Smooth muscle cell of the brain vasculature (primary cell): ENCODE results near the gene ORM1.
A peak's percentile ranks its signal among the peaks of the same experiment; 100 is the strongest.

Experiments
- DNase-seq: peaks from one replicate; pipeline ENCODE4 v3.0.0-alpha.2; 2012; ENCODE audit warnings: low read depth, low spot score

Gene ORM1

DNA sequence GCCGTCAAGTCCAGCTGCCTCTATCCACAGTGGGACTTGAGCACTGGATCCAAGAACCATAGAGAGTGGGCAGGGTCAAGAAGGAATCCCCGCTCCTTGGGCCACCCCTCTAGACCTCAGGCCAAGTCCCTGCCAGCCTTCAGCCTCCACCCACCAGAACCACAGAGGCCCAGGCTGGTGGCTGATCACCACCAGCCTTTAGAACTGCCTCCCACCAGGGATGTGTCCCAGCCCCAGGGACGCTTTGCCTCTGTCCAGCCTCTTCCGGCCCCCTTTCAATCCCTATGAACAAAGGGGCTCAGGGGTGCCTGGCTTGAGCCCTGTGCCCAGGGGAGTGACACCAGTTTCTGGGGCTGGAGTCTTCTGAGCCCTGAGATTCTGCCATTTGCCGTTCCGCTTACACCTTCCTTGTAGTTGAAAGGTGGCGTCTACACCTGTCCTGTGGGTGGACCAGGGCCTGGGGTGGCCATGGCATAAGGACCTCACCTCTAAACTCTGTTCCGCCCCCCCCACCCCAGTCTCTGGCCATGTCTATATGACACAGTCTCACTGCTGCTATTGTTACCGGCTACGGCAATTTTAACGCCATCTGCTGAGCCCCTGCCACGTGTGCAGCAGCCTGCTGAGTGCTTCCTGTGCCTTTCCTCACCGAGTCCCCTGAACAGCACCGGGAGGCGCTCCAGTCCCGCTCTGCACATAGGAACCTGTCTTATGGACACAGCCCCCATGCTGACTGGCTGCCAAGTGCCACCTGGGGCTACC is 35.7 kb upstream of the ORM1 start:
- DNase-seq: no peak

- no peak for DNase-seq
These were observed 35.1 kb upstream of the ORM1 start for GRCh38 chr9:114287763-114288192.

DNA sequence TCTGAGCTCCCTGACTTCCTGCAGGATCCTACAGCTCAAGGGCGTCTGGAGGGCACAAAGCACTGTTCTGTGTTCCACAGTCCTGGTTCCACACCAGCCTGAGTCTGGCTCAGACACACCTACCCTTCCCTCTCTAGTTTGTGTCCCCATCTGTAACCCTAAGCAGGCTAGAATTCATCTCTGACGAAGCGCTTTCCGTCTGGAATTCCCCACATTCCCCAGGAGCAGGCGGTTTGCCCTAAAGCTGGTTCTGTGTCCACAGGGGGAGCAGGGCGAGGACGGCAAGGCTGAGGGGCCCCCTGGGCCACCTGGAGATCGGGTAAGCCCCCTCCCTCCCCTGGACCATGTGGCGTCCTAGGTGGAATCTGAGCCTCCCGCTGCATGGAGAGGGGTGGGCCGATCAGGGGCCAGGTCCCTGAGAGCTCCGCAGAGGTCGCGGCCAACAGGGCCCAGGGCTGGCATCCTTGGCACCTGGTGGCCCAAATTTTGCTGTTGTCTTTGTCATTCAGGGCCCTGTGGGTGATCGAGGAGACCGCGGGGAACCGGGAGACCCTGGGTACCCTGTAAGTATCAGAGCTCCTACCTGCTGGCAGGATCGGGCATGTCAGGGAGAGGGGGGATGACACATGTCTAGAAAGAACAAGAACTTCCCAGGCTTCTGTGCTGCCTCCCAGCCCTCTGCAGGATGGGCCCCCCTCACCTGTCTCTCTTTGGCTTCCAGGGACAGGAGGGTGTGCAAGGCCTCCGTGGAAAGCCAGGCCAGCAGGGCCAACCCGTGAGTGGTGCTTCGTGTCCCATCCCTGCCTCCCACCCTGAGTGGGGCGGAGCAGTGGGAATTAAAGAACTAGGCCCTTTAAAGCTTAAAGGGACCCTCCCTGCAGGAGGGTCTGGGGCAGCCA is 34.5 kb upstream of the ORM1 start:
- DNase-seq: no peak

DNA sequence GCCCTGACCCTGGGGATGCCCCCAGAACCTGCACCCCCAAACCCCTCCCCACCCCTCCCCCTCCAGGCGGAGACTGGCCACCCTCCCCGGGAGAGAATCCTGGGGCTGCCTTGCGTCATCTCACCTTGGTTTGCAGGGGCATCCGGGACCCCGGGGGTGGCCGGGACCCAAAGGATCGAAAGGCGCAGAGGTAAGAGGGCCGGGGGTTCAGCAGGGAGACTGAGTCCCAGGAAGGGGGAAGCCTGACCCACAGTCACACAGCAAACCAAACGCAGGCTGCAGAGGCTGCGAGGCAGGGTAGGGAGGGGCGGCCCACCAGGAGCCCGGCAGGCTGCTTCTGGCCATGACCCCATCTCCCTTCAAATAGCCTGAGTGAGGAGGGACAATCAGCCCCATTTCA is 33.8 kb upstream of the ORM1 start:
- no peak for DNase-seq

DNA sequence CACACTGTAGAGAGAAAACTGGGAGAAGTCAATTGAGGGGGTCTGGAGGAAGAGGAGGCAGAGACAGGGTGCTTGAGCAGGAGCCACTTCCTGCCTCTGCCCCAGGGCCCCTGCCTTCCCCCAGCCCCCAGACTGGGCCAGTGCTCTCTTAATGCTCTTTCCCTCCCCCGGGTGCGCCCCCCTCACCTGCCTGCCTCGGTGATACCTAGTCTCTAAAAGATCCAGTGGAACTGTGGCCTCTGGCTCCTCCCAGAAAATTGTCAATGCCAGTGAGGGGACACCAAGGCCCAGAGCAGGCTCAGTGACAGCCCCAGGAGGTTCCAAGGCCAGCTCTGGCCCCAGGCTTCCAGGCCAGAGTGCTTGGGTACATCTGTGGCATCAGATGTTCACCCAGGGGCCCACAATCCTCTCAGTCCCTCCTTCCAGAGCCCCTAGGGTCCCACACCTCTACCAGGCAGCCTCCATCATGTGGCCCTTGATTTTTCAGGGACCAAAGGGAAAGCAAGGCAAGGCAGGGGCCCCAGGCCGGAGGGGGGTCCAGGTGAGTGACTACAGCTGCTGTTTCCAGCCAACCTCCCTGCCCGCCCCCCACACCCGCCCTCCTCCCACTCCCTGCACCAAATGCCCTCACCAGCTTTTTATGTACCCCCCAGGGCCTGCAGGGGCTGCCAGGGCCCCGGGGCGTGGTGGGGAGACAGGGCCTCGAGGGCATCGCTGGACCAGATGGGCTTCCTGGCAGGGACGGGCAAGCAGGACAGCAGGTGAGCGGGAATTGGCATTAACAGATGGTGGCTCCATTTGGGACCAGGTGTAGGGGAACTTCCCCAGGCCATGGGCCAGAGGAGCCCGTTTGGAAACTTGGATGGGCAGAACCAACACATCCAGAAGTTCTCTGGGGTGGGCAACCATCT is 33.1 kb upstream of the ORM1 start:
- no peak for DNase-seq

DNA sequence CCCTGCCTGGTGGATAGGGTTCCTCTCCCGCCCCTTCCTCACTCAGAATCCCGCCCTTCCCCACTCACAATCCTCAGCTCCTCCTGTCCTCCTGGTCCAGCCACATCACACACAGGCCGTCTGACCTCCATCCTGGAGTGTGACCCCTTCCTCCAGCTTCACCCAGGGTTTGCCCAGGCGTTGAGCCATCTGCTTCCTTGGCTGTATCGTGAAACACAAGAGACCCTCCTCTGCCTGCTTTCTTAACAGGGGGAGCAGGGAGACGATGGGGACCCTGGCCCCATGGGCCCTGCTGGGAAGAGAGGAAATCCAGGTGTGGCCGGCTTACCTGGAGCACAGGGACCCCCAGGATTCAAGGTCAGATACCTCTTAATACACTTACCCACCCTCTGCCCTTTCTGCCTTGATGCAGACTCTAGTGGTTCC is 32.3 kb upstream of the ORM1 start:
- no peak for DNase-seq

DNA sequence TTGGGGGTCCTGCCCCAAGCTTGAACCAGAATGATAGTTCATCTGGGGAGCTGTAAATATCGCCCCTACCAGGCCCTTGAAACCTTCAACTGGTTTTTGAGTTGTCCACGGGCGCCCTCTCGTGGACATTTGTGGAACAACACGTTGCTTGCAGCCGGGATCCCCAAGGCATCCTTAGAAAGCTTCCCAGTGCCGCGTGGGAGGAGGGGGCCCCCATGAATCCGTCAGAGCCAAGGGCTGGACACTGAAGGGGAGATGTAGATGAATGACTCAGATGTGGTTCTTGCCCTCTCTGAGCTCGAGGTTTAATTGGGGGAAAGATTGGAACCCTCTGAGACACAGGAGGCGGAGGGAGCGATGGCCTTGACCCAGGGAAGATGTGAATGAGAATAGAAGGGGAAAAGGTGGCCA is 31.8 kb upstream of the ORM1 start:
- DNase-seq: peak; percentile 65

- no peak for DNase-seq
These were observed 30.9 kb upstream of the ORM1 start for GRCh38 chr9:114291886-114292590.

DNA sequence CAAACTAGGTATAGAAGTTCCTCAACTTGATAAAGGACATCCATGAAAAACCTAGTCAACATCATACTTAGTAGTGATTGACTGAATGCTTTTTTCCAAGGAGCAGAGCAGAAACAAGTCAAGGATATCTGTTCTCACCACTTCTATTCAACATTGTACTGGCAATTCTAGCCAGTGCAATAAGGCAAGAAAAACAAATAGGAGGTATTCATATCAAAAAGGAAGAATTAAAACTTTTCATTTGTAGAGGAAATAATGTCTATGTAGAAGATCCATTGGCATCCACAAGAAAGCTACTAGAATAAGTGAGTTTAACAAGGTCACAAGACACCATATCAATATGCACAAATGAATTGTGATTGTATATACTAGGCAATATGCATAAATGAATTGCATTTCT is 28.2 kb upstream of the ORM1 start:
- no peak for DNase-seq

- DNase-seq: no peak
These were observed 26.6 kb upstream of the ORM1 start for GRCh38 chr9:114296338-114296737.

GRCh38 chr9:114299286-114300152 is 23.4 kb upstream of the ORM1 start:
- DNase-seq: no peak

GRCh38 chr9:114300153-114300845 is 22.6 kb upstream of the ORM1 start:
- DNase-seq: no peak

DNA sequence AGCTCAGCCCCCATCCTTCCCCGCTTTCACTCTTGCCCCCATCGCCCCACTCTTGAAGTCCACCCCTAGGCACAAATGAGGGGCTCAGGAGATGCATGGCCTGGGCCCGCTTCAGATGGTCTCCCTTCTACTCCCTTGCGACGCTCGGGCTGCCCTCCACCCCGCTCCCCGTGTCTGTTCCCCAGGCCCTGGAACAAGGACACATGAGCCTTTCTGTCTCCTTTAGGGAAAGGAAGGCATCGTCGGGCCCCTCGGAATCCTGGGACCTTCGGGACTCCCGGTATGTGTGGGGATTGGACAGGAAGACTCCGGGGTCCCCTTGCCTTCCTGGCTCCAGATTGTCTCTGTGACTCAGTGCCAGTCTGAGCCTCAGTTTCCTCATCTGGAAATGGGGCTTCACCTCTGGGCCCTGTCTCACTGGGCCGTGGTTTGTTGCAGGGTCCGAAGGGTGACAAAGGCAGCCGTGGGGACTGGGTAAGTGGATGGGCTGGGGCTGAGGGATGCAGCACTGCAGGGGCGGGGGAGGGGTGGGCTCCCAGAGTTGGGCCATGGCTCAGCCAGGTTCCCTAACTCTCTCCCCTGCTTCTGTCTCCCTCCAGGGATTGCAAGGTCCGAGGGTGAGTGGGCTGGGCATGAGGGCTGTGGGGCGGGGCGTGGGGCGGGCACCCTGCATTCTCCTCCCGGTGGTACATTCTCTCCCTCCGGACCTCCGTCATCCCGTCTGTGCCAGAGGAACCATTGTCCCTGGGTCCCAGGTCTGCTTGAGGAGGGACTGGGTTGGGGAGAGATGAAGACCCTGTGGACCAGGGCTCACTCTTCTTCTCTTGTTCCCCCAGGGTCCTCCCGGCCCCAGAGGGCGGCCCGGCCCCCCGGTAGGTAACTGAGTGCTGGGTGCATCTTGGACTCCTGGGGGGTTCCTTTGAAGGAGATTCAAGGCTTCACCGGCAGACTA is 21.8 kb upstream of the ORM1 start:
- DNase-seq: no peak

DNA sequence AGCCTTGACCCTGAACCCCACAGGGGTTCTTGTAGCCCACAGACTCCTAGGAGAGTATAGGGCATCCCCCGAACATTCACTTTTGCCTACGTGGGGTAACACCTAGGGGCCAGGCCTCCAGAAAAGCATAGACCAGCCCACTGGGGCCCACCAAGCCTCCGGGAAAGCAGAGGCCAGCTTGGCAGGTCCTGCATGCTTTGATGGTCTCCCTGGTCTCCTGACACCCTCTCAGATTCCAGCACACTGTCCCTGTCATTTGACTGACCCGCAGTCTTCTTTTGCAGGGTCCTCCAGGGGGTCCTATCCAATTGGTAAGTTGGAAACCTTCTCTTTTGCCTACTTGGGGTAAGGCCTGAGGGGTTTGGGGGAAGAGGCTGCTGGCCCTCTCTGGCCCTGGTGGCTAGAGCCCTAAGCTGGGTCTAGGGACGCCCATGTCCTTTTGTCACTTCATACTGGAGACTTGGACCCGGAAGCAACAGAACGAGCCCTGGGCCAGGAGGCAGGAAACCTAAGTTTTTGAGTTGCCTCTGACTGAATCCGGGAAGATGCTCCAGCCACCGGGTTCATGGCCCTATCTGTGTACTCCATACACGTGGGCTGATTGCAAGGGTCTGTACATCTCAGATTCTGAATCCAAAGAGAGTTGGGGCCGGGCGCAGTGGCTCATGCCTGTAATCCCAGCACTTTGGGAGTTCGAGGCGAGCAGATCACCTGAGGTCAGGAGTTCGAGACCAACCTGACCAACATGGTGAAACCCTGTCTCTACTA is 20.9 kb upstream of the ORM1 start:
- DNase-seq: no peak

DNA sequence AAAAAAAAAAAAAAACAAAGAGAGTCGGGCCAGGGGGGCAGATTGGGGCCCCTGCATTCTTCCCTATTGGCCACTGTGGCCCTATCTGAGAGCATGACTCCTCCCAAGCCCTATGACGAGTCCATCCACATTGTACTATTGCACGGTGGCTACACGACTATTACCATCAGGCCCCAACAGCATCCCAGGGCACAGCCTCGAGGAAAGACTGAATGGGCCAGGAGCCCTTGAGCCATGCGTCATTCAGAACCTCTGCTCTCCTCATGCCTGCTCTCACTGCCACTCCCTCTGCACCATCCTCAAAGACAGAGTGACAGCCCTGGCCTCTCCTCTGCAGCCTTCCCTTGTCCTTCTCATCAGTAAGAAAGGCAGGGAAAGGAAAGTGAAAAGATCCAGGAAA is 20.2 kb upstream of the ORM1 start:
- DNase-seq: no peak

- no peak for DNase-seq
These were observed 19.3 kb upstream of the ORM1 start for GRCh38 chr9:114303571-114303970.

- DNase-seq: no peak
These were observed 18.9 kb upstream of the ORM1 start for GRCh38 chr9:114303977-114304376.
